HEK293 (cell line): ENCODE measurements around the gene CRTC2.
"Not testable (repeated sequence)": the region's sequence is repeated elsewhere in the genome, so short reads cannot be mapped to it uniquely, and the experiment has no call there.

Experiments
- CTCF ChIA-PET: fragments of 350-600 bp; formaldehyde crosslinking; extraction: SDS; loops from one replicate; lab custom pipeline; 2021; ENCODE audit warnings: antibody characterized with exemption; lab: Yijun Ruan, JAX
- POLR2A ChIA-PET: fragments of 300-600 bp; formaldehyde crosslinking; extraction: SDS; loops from one replicate; lab custom pipeline; 2020; ENCODE audit warnings: antibody characterized with exemption, inconsistent platforms; lab: Yijun Ruan, JAX
- H3K27ac ChIP-seq: fragments of 200-500 bp; sonication (Bioruptor generic); 2 replicates; pipeline ENCODE4 v1.5.1; 2014; ENCODE audit warnings: low read depth, low read length, control low read depth, inconsistent platforms; ENCODE audit errors: extremely low read depth
- H3K36me3 ChIP-seq, 2 experiments: fragments of 200-500 bp in 1 of 2; sonication (Bioruptor generic) in 1 of 2; 1 replicate in 1 of 2; 2 replicates in 1 of 2; pipeline ENCODE4 v1.5.1; 2014 to 2017; ENCODE audit warnings: inconsistent platforms in 2 of 2, low read length in 2 of 2; ENCODE audit not compliant: control insufficient read depth in 2 of 2, insufficient read depth in 1 of 2
- H3K4me1 ChIP-seq: fragments of 200-500 bp; sonication (Bioruptor generic); 2 replicates; pipeline ENCODE4 v1.5.1; 2014; ENCODE audit warnings: mild to moderate bottlenecking, low read length, inconsistent platforms; ENCODE audit not compliant: control insufficient read depth, insufficient read depth
- H3K4me3 ChIP-seq: 2 replicates; pipeline ENCODE4 v1.5.1; 2011; ENCODE audit warnings: low read depth, mild to moderate bottlenecking, control low read depth, low read length, moderate library complexity
- H3K9me3 ChIP-seq: fragments of 200-500 bp; sonication (Bioruptor generic); 2 replicates; pipeline ENCODE4 v1.5.1; 2014; ENCODE audit warnings: low read depth, low read length, inconsistent platforms; ENCODE audit not compliant: control insufficient read depth, insufficient read depth
- AEBP2 ChIP-seq: fragments of 450-650 bp; formaldehyde crosslinking; IDR thresholded peaks from 2 replicates; pipeline ENCODE4 v1.5.1; 2016; ENCODE audit warnings: missing biosample characterization, missing genetic modification characterization, borderline replicate concordance
- GFI1B ChIP-seq: fragments of 450-650 bp; formaldehyde crosslinking; IDR thresholded peaks from 2 replicates; pipeline ENCODE4 v1.5.1; 2016; ENCODE audit warnings: missing biosample characterization, missing genetic modification characterization
- GLI2 ChIP-seq: fragments of 450-650 bp; formaldehyde crosslinking; IDR thresholded peaks from 2 replicates; pipeline ENCODE4; 2017; ENCODE audit warnings: missing biosample characterization, missing genetic modification characterization, low read depth, borderline replicate concordance
- HOXD13 ChIP-seq: sonication (generic); formaldehyde crosslinking; IDR thresholded peaks from 2 replicates; pipeline ENCODE4 v1.8.0; 2022; ENCODE audit warnings: missing genetic modification reagents, borderline replicate concordance
- PRDM1 ChIP-seq: fragments of 450-650 bp; formaldehyde crosslinking; IDR thresholded peaks from 2 replicates; pipeline ENCODE4; 2016; ENCODE audit warnings: missing biosample characterization, missing genetic modification characterization
- RBAK ChIP-seq: fragments of 450-650 bp; formaldehyde crosslinking; IDR thresholded peaks from 2 replicates; pipeline ENCODE4 v1.5.1; 2016; ENCODE audit warnings: missing biosample characterization, missing genetic modification characterization
- REPIN1 ChIP-seq: fragments of 450-650 bp; formaldehyde crosslinking; IDR thresholded peaks from 2 replicates; pipeline ENCODE4 v1.5.1; 2017; ENCODE audit warnings: missing biosample characterization, missing genetic modification characterization, low read depth
- REST ChIP-seq: fragments of 450-650 bp; formaldehyde crosslinking; IDR thresholded peaks from 2 replicates; pipeline ENCODE4 v1.5.1; 2016; ENCODE audit warnings: missing biosample characterization, missing genetic modification characterization
- ZBTB8A ChIP-seq: fragments of 450-650 bp; formaldehyde crosslinking; IDR thresholded peaks from 2 replicates; pipeline ENCODE4 v1.5.1; 2016; ENCODE audit warnings: missing biosample characterization, missing genetic modification characterization
- ZNF133 ChIP-seq: fragments of 450-650 bp; formaldehyde crosslinking; IDR thresholded peaks from 2 replicates; pipeline ENCODE4 v1.5.1; 2016; ENCODE audit warnings: missing biosample characterization, missing genetic modification characterization
- ZNF2 ChIP-seq: fragments of 450-650 bp; formaldehyde crosslinking; IDR thresholded peaks from 2 replicates; pipeline ENCODE4 v1.5.1; 2016; ENCODE audit warnings: missing biosample characterization, missing genetic modification characterization
- ZNF23 ChIP-seq: fragments of 450-650 bp; formaldehyde crosslinking; IDR thresholded peaks from 2 replicates; pipeline ENCODE4 v1.5.1; 2016; ENCODE audit warnings: missing biosample characterization, missing genetic modification characterization, borderline replicate concordance
- ZNF335 ChIP-seq: fragments of 450-650 bp; formaldehyde crosslinking; conservative IDR thresholded peaks from 2 replicates; pipeline ENCODE4 v1.5.1; 2016; ENCODE audit warnings: missing biosample characterization, missing genetic modification characterization
- ZNF529 ChIP-seq: fragments of 450-650 bp; formaldehyde crosslinking; IDR thresholded peaks from 2 replicates; pipeline ENCODE4 v1.5.1; 2017; ENCODE audit warnings: missing genetic modification characterization, missing biosample characterization; ENCODE audit not compliant: insufficient replicate concordance
- ZNF555 ChIP-seq: fragments of 450-650 bp; formaldehyde crosslinking; conservative IDR thresholded peaks from 2 replicates; pipeline ENCODE4 v1.5.1; 2017; ENCODE audit warnings: missing biosample characterization, mild to moderate bottlenecking, missing genetic modification characterization, inconsistent platforms
- ZNF600 ChIP-seq: fragments of 450-650 bp; formaldehyde crosslinking; IDR thresholded peaks from 2 replicates; pipeline ENCODE4 v1.5.1; 2016; ENCODE audit warnings: missing biosample characterization, missing genetic modification characterization
- ZNF664 ChIP-seq: fragments of 450-650 bp; formaldehyde crosslinking; IDR thresholded peaks from 2 replicates; pipeline ENCODE4 v1.5.1; 2016; ENCODE audit warnings: missing biosample characterization, missing genetic modification characterization
- ZNF670 ChIP-seq: fragments of 450-650 bp; formaldehyde crosslinking; IDR thresholded peaks from 2 replicates; pipeline ENCODE4 v1.5.1; 2016; ENCODE audit warnings: missing biosample characterization, missing genetic modification characterization, low read depth
- ZNF830 ChIP-seq: fragments of 450-650 bp; IDR thresholded peaks from 2 replicates; pipeline ENCODE4 v1.5.0; 2018; ENCODE audit warnings: missing biosample characterization, missing genetic modification characterization, low read depth, mild to moderate bottlenecking, moderate library complexity

The CRTC2 gene

GRCh38 chr1:153981735-153982134 is 23.3 kb upstream of the CRTC2 start:
- H3K27ac ChIP-seq, H3K4me3 ChIP-seq, H3K9me3 ChIP-seq, CTCF ChIA-PET: not testable (repeated sequence)
- H3K36me3 ChIP-seq, result peaks cover 7 to 35% of the 10 kb centered on the region in 2 experiments
- POLR2A ChIA-PET, result interaction anchor here (0.6 to 2.1 kb wide), 3 partner anchors 9 to 195 kb away, joined by 3 to 9 read pairs (median 3); partner anchors contain the start of genes RPS27 and SLC39A1
- peak; percentile 81 for TF ChIP-seq PRDM1 (tag by site-specific recombination)
- TF ChIP-seq, all 188 proteins: peak for 1; not testable (repeated sequence) for 187
- H3K4me1 ChIP-seq, result not testable (repeated sequence)

- POLR2A ChIA-PET, result interaction anchor here (1.0 to 5.3 kb wide), 5 partner anchors 9 to 56 kb away, joined by 3 to 137 read pairs (median 58); partner anchors contain the start of genes CREB3L4, CRTC2, GATAD2B and RAB13
- H3K27ac ChIP-seq, H3K4me3 ChIP-seq, H3K9me3 ChIP-seq, H3K4me1 ChIP-seq: not testable (repeated sequence)
- peaks cover 17 to 53% of the 10 kb centered on the region in 2 experiments for H3K36me3 ChIP-seq
- TF ChIP-seq ZNF2 (tag by site-specific recombination), result peak; percentile 28; the same call in 1 of the 2 replicates
- CTCF ChIA-PET, result interaction anchor here (0.6 to 3.8 kb wide), 8 partner anchors 7 to 344 kb away, joined by 3 to 29 read pairs (median 4); partner anchors contain the start of genes CREB3L4, DENND4B and RAB13
Observed at GRCh38 chr1:153979091-153979490, 20.7 kb upstream of the CRTC2 start.

- Histone ChIP-seq H3K4me1 (no peaks in the 10 kb centered on the region), H3K9me3 (no peaks in the 10 kb centered on the region), H3K4me3 (peak overlapping the region; percentile 90), H3K36me3 (peaks cover 13 to 55% of the 10 kb centered on the region in 2 experiments), H3K27ac (peak overlapping the region; percentile 88)
- ChIA-PET CTCF (interaction anchor here (0.6 to 3.8 kb wide), 12 partner anchors 8 to 344 kb away, joined by 3 to 29 read pairs (median 4); partner anchors contain the start of genes CREB3L4, DENND4B and RAB13), POLR2A (interaction anchor here (0.9 to 5.3 kb wide), 17 partner anchors 10 to 351 kb away, joined by 3 to 137 read pairs (median 6); partner anchors contain the start of genes CREB3L4, CRTC2, DENND4B and GATAD2B)
- peak; percentile 60 for TF ChIP-seq ZNF335 (tag by site-specific recombination)
- TF ChIP-seq RBAK, result no peak
- peak; percentile 41; the same call in 1 of the 2 replicates for TF ChIP-seq ZNF600 (tag by site-specific recombination)
- TF ChIP-seq ZNF23 (tag by site-specific recombination), result no peak
- 0 out of 2 replicates have a peak, but pooled peaks have one; percentile 12 for TF ChIP-seq REST (tag by site-specific recombination)
Observed at GRCh38 chr1:153978274-153978909, 20.0 kb upstream of the CRTC2 start.

- Histone ChIP-seq H3K4me1 (no peaks in the 10 kb centered on the region), H3K9me3 (no peaks in the 10 kb centered on the region), H3K27ac (peak within 1 kb of the TSS; percentile 88), H3K36me3 (peaks cover 11 to 56% of the 10 kb centered on the region in 2 experiments), H3K4me3 (peak within 1 kb of the TSS; percentile 90)
- ChIA-PET POLR2A (interaction anchor here (0.8 to 5.3 kb wide), 21 partner anchors 10 to 428 kb away, joined by 3 to 137 read pairs (median 4); partner anchors contain the start of genes CREB3L4, CRTC2, DENND4B and GATAD2B), CTCF (interaction anchor here (0.6 to 3.8 kb wide), 9 partner anchors 9 to 181 kb away, joined by 3 to 29 read pairs (median 5); partner anchors contain the start of genes CREB3L4 and RAB13)
- no peak for TF ChIP-seq GFI1B
- TF ChIP-seq ZNF830, result no peak
- TF ChIP-seq AEBP2, result no peak
- TF ChIP-seq GLI2 (tag by site-specific recombination), result no peak
- TF ChIP-seq ZNF664, result no peak
- no peak for TF ChIP-seq ZNF529
- no peak for TF ChIP-seq ZNF670 (tag by site-specific recombination)
- TF ChIP-seq REPIN1, result no peak
- TF ChIP-seq ZNF133, result no peak
- peak; percentile 95 for TF ChIP-seq ZBTB8A (tag by site-specific recombination)
- no peak for TF ChIP-seq ZNF555 (tag by site-specific recombination)
- TF ChIP-seq HOXD13, result no peak
Observed at GRCh38 chr1:153977250-153978240, 19.1 kb upstream of the CRTC2 start, which contains the start of gene JTB. TSS of gene JTB (minus strand) at chr1:153977674. CDS start at chr1:153977252, 422 bp downstream.
